AG08395 (cell line): ENCODE measurements around the gene ICAM2.
"Not testable (repeated sequence)": the region's sequence is repeated elsewhere in the genome, so short reads cannot be mapped to it uniquely, and the experiment has no call there.

Experiments
- DNase-seq: peaks from one replicate; pipeline ENCODE4 v3.0.0; 2012; ENCODE audit warnings: mixed read lengths, low spot score

Gene ICAM2

DNA sequence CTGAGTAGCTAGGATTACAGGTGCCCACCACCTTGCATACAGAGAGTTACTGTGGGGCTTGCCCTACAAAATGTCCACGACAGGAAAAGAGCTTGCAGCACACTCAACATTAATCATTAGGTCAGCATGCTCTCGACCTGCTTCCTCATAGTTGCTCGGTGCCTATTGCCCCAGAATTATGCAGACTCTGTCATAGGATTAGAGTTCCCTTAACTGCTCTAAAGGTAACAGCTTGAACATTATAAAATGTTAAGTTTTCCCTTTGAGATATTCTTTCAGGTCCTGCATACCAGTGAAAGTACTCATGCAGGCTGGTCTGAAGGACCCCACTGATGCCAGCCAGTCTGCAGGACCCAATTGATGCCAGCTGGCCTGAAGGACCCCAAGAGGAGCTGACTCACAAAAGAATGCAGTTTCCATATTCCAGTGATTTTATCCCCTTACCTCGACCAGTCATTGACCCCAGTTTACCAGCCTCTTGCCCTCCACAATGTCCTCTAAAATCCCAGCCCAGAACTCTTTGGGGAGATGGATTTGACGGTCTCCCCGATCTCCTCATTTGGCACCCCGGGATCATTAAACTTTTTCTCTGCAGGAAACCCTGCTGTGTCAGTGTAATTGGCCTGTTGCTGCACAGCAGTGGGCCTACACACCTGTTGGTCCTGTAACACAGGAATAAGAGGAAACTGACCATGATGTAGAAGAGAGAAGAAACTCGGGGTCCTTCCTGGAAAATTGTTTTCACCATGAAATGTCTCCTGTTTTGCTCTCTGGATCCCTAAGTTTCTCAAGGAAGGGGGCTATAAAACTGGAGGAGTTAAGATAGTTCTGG lies 10.6 kb downstream of the ICAM2 start:
- no peak for DNase-seq

DNA sequence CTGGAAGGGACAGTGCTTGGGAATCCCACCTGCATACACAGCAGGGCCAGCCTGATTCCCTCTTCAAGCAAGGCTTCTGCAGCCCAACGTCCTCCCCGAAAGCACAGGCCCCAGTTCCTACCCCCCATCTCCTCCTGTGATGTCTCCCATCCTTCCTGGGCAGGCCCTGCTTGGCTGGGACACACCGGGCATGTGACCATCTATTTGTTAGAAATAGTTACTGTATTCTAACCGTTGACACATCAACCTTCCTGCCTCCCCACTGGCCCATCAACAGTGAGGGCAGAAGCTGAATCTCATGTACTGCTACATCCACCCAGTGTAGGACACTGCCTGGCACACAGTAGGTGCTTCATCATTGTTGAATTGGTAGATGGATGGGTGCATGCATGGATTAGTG lies 11.6 kb downstream of the ICAM2 start:
- DNase-seq = no peak

DNA sequence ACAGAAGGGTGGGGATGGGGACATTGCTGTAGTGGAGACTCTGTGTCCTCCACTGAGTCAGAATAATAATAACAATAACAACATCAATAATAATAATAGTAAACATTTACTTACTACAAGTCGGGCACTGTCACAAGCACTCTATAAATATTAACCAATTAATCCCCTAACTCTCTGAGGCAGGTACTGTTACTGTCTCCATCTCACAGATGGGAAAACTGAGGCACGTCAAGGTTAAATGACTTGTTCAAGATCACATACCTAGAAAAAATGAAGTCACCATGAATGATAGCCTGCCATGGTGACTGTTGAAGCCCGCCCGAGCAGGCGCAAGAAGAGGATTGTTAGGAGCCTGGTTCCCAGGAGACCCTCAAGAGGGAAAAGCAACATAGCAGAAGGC lies 12.1 kb downstream of the ICAM2 start:
- no peak for DNase-seq

DNA sequence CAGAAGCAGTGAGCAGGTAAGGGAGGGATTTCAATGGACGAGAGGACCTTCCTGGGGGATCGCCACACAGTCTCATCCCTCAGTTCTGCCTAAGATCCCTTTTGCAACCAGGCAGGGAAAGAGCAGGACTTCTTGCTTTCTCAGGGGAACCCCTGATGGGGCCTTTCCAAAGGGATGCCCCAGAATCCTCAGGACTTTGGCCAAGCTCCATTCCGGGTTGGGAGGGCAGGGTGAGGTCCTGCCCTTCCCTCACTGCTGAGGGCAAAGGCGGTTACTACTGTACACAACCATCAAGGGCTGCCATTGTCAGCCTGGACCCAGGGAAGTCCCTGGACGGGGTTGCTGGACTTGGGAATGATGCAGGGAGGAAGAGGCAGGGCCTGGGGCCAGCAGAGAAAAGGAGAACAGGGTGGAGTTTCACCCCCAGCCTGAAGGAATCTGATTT lies 12.6 kb downstream of the ICAM2 start:
- no peak for DNase-seq

DNA sequence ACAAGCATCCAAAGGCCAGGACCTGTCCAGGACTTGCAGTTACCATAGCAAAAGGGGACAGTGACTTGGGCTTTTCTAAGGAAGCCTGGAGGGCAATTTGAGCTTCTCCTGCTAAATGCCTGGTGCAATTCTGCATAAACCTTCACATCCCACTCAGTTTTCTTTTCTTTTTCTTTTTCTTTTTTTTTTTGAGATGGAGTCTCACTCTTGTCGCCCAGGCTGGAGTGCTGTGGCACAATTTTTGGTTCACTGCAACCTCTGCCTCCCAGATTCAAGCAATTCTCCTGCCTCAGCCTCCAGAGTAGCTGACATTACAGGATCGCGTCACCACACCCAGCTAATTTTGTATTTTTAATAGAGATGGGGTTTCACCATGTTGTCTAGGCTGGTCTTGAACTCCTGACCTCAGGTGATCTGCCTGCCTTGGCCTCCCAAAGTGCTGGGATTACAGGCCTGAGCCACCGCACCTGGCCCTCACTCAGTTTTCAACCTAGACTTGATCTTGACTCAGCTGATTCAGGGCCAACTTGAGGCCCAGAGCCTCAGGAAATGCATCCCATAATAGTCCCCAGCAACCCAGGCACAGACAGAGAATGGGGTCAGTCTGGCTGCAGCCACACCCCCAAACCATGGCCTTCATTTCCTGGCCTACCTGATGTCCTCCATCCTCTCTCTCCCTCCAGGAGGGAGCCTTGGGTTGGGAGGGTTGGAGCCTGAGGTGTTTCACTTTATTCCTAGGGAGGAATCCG lies 13.2 kb downstream of the ICAM2 start:
- DNase-seq = not testable (repeated sequence)

DNA sequence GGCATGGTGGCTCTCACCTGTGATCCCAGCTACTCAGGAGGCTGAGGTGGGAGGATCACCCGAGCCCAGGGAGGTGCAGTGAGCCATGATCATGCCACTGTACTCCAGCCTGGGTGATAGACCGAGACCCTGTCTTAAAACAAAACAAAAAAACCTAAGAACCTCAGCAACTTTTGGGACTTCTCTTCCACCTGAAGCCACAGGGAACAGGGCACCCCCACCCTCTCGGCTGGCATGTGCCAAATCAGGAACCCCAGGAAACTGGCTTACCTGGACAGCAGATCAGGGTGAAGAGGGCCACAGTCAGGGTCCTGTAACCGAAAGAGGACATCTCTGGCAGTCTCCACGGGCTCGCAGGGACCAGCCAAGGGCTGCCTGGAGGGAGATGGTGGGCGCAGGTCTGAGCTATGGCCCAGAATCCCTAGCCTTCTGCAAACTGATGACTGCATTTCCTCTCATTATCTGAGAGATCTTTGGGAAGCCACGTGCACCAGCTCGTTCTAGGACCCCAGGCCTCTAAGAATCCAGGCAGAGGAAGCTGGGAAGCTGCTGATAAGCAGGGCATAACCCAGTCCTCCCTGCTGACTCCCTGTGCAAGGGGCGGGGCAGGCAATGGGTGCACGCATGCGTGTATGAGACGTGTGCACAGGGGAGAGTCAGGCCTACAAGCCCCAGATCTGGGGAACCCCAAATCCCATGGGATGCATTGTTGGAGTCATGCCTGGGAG lies 13.9 kb downstream of the ICAM2 start:
- no peak for DNase-seq

DNA sequence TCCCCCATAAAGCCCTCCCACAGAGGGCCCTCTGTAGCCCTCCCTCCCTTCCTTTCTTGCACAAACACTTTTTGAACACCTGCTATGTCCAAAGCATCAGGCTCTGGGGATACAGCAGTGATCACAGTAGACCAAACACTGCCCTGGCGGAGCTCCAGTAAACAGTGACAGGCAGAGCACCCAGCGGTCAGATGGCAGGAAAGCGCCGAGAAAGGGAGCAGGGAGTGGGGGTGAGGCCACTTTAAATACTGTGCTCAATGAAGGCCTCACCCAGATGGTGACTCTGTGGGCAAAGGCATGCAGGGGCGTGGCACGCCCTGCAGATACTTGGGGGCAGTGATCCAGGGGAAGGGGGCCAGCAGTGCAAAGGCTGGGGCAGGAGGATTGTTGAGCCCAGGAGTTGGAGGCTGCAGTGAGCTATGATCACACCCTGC lies 14.7 kb downstream of the ICAM2 start:
- DNase-seq = peak; percentile 32

DNA sequence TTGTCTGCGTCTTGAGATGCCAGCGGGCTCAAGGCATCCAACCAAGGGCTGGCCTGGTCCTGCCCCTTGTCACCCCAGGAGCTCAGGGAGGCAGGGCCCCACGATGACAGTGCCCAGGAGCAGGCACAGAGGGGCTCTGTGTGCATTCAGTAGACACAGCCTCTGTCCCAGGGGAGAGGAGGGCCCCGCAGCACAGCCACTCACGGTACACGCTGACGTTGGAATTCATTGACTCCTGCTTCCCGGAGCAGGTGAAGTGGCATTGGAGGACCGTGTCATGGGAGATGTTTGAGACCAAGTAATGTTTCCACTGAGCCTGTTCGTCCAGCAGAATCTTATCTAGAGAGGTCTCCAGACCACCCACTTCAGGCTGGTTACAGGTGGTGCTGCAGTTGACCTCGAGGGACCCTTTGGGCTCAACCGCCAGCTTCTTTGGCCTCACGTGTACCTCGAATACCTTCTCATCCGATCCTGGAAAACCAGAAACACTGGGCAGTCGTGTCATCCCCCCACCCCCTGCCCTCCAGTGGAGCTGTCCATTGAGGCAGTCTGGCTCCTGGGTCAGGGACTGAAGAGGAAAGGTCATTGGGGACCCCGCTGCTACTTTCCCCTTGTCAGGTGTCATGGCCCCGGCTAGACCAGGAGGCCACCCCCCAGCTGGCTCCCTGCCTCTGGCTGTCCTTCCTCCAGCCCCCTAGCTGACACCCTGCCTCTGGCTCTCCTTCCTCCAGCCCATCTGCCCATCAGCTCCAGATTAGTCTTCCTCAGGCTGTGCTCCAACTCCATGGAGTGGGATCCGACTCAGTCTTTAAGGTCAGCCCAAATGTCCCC lies 15.3 kb downstream of the ICAM2 start:
- DNase-seq = no peak

DNA sequence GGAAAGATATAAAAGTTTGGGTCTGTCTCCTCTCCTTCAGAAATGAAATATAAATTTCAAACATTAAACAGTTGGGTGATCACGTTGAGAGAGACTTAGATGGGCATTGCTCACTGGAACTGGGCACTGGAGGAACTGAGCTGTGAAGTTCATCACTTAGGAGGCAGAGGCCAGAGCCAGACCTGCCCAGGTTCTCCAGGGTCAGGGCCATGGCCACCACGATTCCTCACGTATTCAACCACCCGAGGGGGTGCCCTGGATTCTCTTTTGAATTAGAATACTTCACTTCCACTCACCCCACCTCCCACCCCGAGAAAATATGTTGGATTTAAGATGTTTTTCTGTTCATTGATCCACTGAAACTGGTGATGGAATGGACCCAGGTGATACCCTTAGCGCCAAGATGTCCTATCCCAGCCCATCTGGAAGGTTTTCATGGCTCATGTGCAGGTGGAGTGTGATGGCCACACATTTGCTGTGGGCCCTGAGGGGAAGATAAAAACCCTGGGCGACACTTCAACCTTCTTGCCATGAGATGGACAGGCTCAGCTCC lies 16.1 kb downstream of the ICAM2 start:
- no peak for DNase-seq

DNA sequence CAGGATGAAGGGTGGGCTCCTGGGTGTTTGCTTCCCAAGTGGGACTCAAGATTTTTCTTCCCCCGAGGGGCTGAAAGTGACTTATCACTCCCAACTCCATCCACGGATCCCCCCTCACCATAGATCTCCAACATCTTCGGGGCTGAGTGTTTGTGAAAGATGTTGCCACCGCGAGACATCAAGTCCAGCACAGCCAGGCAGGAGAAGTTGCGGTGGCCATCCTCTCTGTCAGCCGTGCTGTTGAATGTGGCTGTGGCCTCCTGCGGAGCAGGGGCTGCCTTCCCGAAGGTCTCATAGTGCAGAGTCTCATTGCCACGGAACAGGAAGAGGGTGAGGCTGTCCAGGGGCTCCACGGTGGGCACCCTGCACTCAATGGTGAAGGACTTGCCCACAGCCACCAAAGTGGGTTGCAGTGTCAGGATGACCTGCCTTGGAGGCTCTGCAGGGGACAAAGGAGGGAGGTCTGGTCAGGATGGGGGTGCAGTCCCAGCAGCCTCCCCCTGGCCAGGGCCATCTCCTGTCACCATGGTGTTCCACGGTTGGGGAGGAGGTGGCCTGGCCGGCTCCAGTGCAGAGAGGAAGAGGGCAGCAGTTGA lies 16.8 kb downstream of the ICAM2 start:
- DNase-seq = no peak

DNA sequence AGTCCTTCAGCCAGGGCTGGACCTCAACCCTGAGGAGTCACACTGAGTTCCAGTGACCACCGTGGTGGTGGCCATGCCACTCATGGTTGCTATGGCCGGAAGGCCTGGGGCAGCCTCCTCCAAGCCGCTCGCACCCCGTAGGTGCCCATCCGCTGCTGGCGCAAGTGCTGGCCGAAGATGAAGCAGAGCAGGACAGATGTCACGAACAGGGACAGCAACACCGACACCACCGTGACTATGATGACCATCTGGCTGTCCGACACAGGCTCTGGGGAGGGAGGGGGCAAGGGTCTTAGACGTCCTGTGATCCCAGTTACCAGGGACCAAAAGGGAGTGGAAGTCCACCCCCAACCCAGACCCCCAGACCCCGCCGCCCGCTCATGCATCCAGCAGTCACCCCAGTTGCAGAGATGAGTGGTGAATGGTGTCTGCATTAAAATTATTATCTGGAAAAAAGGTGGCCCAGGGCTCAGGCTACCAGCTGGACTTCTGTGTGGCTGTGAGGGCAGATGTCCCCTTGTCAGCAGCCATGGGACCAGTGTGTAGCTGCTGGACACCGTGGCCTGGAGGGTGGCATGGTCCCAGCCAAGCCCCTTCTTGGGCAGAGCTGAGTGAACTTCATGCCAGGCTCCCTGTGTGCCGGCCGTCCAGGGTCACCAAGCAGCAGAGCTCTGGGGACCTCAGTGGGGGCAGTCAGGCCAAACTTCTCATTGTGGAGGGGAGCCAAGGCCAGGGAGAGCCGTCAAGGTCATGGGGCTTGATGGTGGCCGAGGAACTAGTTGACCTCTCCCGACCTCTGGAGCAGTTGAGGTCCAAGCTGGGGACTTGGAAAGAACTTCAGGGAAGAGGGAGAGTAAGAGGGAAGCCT lies 17.5 kb downstream of the ICAM2 start:
- no peak for DNase-seq

DNA sequence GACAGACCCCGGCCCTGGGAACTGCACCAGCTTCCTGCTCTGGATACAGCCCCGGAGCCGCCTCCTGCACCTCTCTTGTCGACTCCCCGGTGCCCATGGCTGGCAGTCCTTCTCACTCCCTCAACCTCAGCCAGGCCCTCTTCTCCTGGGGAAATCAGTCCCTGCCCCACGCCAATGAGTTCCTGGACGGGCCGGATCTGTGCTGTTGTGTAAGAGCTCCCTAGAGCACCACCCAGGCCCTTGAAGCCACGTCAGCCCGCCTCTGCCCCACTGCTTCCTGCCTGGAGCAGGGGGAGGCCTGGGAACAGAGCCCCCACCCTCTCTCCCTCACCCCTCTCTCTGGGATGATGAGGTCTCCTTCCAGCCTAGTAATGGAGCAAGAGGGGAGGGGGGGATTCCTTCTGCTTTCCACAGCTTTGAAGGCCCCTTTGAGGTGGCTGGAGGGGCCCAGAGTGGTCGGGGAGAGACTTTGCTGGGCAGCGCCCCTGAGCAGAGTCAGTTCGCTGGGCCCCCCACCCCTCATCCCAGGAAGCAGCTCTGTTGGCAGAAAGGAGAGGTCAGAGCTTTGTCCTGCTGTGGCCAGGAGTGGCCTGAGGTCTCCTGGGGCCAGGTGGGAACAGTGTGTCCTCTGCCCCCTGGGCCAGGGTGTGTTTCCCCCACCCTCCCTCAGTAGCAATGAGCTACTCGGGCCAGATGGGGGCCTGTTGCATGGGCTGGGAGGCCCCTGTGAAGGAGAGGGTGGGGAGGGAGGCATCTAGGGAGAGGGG lies 18.5 kb downstream of the ICAM2 start:
- DNase-seq = no peak

DNA sequence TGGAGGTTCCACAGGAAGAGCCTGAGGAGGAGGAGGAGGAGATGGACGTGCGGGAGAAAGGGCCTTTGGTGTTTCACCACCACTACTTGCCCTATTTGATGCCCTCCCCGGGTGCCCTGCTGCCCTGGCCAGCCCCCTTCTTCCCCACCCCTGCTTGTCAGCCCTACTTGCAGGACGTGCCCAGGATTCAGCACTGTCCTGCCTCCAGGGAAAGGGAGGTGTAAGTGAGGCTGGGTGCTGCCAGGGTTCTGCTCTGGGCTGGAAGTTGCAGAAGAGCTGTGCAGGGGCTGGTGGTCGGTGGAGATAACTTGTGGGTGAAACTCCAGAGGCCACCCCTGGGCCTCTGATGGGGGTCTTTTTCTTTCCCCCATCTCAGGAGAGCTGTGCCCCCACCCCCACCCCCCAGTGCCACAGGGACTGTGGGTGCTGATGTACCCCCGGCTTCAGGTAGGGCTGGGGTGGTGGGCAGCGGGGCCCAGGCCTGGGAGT lies 19.3 kb downstream of the ICAM2 start:
- no peak for DNase-seq

DNA sequence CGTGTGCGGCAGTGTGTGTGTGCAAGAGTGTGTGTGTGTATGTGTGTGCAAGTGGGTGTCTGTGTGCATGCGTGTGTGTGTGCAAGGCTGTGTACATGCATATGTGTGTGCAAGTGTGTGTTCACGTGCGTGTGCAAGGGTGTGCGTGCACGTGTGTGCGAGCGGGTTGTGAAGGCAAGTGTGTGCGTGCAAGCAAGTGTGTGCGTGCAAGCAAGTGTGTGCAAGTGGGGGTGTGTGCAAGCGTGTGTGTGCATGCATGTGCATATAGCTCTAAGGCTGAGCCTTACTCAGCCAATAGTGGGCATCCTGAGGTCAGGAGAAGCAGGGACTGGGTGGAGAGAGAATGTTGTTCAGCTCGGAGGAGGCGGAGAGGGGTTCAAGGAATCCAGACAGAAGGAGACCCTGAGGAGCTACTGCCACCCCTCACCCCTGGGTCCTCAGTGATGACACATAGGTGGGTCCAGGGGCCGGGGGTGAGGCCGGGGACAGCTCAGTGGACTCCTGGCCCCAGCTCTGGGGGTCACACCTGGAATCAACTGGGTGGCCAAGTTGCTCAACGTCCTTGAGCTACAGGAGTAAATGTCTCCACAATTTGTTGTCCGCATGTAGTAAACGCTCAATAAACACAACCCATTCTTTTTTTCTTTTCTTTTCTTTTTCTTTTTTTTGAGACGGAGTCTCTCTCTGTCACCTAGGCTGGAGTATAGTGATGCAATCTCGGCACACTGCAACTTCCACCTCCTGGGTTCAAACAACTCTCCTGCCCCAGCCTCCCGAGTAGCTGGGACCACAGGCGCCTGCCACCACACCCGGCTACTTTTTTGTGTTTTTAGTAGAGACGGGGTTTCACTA lies 20.5 kb downstream of the ICAM2 start:
- no peak for DNase-seq

DNA sequence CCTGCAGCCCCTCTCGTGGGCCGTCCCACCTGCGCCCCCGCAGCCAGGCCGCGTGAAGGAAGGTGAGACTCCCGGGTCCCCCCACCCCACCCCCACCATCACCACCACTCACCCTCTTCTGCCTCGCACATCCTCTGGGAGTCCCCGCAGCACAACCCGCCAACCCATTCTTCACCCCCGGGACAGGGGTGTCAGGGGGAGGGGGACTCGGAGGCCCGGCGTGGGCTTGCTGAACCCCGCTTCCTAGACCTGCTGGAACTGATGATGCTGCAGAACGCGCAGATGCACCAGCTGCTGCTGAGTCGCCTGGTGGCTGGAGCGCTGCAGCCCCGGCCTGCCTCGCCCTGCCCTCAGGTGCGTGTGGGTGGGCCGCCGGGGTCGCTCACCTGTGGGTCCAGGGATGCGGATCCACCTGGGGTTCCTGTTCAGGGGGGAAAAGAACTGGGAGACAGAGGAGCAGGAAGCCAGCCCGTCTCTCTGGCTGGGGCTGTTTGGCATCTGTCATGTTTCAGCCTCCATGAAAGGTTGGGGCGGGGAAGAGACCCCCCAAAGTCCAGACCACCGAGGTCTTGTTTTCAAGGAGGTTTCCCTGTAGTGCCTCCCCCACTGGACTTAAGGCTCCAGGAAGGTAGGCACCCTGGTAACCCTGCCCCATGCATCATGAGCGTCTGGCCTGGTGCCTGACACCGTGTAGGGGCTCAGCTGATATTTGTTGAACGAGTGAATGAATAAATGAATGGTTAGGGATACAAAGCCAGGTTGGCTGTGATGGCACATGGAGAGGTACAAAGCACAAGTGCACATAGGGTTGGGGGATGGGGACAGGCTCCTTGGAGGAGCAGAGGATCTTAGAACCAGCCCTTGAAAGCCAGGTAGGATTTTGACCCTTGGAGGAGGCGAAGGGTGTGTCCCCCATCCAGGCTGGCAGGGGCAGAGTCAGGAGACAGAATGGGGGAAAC lies 21.4 kb downstream of the ICAM2 start:
- no peak for DNase-seq

DNA sequence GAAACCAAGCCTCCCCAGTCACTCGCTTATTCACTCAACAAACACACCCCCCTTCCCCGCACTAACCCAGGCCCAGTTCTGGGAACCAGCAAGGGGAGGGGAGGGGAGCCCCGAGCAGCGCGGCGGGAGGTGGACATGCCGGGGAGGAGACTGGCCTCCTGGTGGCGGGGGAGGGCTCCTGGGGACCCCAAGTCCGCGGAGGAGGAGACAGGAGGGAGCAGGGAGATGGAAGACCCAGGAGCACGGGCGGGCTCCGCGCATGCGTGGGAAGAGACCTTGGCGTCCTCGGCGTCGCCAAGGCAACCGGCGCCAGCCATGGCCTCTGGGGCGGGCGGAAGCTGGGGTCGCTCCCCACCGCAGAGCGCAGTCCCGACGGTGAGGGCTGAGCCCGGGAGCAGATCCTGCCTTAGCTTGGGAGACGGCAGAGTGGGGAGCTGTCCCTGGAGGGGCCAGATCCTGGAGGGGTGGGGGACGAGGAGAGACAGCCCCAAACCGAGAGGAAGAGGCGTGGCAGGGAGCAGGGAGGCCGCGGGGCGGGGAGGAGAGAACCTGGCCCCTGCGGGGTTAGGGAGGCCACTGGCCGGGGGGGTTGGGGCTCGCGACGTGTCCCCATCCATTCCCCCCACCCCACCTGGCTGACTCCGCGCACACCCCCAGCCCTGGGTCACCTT lies 22.2 kb downstream of the ICAM2 start, which contains the start of gene PRR29:
Gene PRR29, plus strand, starts transcription at position 302 of the 671 bp plus-strand sequence. Its CDS starts 14 bp downstream, at position 316.
- peak; percentile 95 for DNase-seq
